Spleen (tissue), 7 donors: Measurements from ENCODE around the gene NATD1.

Source experiments
- CTCF ChIP-seq, 11 experiments: fragments of 200-600 bp in 7 of 11; fragments of 450-650 bp in 4 of 11; sonication (generic) in 4 of 11; IDR thresholded peaks in 8 of 11; conservative IDR thresholded peaks in 3 of 11; 1 replicate in 7 of 11; 2 replicates in 4 of 11; pipeline versions ENCODE4 v1.4.0 to v1.8.0; 2016 to 2021; ENCODE audit warnings: antibody characterized with exemption in 11 of 11, inconsistent platforms in 4 of 11, mild to moderate bottlenecking in 1 of 11
- POLR2AphosphoS5 ChIP-seq, 3 donors: sonication (generic); formaldehyde crosslinking; IDR thresholded peaks; one replicate each; pipeline ENCODE4 v1.5.1; 2017; ENCODE audit warnings: antibody characterized with exemption in 3 of 3
- donor health status: DM: no; HTN: no; CAD: no; lungs with moderate emphysema.
- donor health status: DM: no; HTN: no; CAD: no.
- donor health status: DM: no; HTN: no; CAD: no.

DNA sequence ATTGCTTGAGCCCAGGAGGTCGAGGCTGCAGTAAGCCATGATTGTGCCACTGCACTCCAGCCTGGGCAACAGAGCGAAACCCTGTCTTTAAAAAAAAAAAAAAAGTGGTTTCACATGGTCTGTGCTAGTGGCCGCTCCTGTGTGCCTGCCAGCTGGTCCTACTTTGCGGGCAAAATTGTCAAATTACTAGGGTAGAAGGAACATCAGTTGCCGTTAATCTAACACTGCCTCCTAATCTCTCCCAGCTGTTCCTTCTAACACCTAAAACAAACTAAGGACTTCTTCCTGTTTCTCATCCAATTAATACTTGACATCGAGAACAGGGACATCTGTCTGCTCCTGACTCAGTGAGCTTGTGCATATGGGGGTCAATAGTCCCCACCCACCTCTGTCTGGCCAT, 63.1 kb downstream of the NATD1 start:
- no peak for TF ChIP-seq CTCF (IDR thresholded peaks at IDR 0.05 in 8 of 11, conservative IDR thresholded peaks at IDR 0.05 in 3 of 11)
- TF ChIP-seq POLR2AphosphoS5 (IDR thresholded peaks at IDR 0.05), result no peak
